ENCODE measurements around the gene CEP128. TPM values are rescaled to one million over a fixed set of nuclear protein-coding genes. Genes with fewer than 3 reads are reported as not detected.

The CEP128 gene
- total RNA-seq, 1 donor from 2014 or later = 18.2 TPM

- peaks cover 1% of the 10 kb centered on the region for H3K36me3 Mint-ChIP-seq (ENCODE audit: low read depth)
- intact Hi-C loops (cut with micrococcal nuclease) = no loop called here
- H3K4me1 Mint-ChIP-seq (ENCODE audit: low read depth) = peaks cover 25% of the 10 kb centered on the region
- H3K27ac Mint-ChIP-seq = peak overlapping the region; percentile 30
- DNase-seq (ENCODE audit: low spot score) = no peak
- peaks cover 15% of the 10 kb centered on the region for H3K27me3 Mint-ChIP-seq (ENCODE audit: insufficient read depth)
- peaks cover 7% of the 10 kb centered on the region for H3K9me3 Mint-ChIP-seq
- H3K4me3 Mint-ChIP-seq = no peak overlapping the region
Measured at GRCh38 chr14:80946187-80946586, 4.6 kb upstream of the CEP128 start.

GRCh38 chr14:80944861-80945617 is 3.5 kb upstream of the CEP128 start:
- peaks cover 1% of the 10 kb centered on the region for H3K36me3 Mint-ChIP-seq (ENCODE audit: low read depth)
- peaks cover 11% of the 10 kb centered on the region for H3K27me3 Mint-ChIP-seq (ENCODE audit: insufficient read depth)
- intact Hi-C loops (cut with micrococcal nuclease) = loop anchor here (5.0 kb wide), 2 partner anchors 358 to 527 kb away; no protein-coding TSS in a partner anchor
- H3K27ac Mint-ChIP-seq = no peak overlapping the region
- no peak overlapping the region for H3K4me3 Mint-ChIP-seq
- no peak for DNase-seq (ENCODE audit: low spot score)
- H3K4me1 Mint-ChIP-seq (ENCODE audit: low read depth) = peaks cover 29% of the 10 kb centered on the region
- peaks cover 7% of the 10 kb centered on the region for H3K9me3 Mint-ChIP-seq

- intact Hi-C loops (cut with micrococcal nuclease) = loop anchor here (1.0 to 5.0 kb wide), 6 partner anchors 11 to 530 kb away; no protein-coding TSS in a partner anchor
- H3K4me1 Mint-ChIP-seq (ENCODE audit: low read depth) = peaks cover 36% of the 10 kb centered on the region
- no peaks in the 10 kb centered on the region for H3K27me3 Mint-ChIP-seq (ENCODE audit: insufficient read depth)
- DNase-seq (ENCODE audit: low spot score) = no peak
- H3K9me3 Mint-ChIP-seq = peaks cover 7% of the 10 kb centered on the region
- H3K36me3 Mint-ChIP-seq (ENCODE audit: low read depth) = peaks cover 1% of the 10 kb centered on the region
- peak overlapping the region; percentile 88 for H3K27ac Mint-ChIP-seq
- H3K4me3 Mint-ChIP-seq = peak overlapping the region; percentile 88
Measured at GRCh38 chr14:80942191-80942600, 658 bp upstream of the CEP128 start.

GRCh38 chr14:80940146-80940545 is 1.4 kb downstream of the CEP128 start:
- intact Hi-C loops (cut with micrococcal nuclease) = loop anchor here (5.0 kb wide), 2 partner anchors 353 to 532 kb away; no protein-coding TSS in a partner anchor
- Mint-ChIP-seq H3K9me3 (no peaks in the 10 kb centered on the region), H3K27me3 (ENCODE audit: insufficient read depth) (no peaks in the 10 kb centered on the region), H3K36me3 (ENCODE audit: low read depth) (peaks cover 5% of the 10 kb centered on the region), H3K4me3 (peak overlapping the region; percentile 49), H3K4me1 (ENCODE audit: low read depth) (peaks cover 26% of the 10 kb centered on the region), H3K27ac (no peak overlapping the region)
- no peak for DNase-seq (ENCODE audit: low spot score)

- Mint-ChIP-seq H3K27ac (no peak overlapping the region), H3K36me3 (ENCODE audit: low read depth) (peaks cover 35% of the 10 kb centered on the region), H3K4me3 (no peak overlapping the region), H3K9me3 (peaks cover 11% of the 10 kb centered on the region), H3K4me1 (ENCODE audit: low read depth) (peaks cover 39% of the 10 kb centered on the region), H3K27me3 (ENCODE audit: insufficient read depth) (no peaks in the 10 kb centered on the region)
- DNase-seq (ENCODE audit: low spot score) = no peak
- intact Hi-C loops (cut with micrococcal nuclease) = no loop called here
Measured at GRCh38 chr14:80933686-80934085, 7.9 kb downstream of the CEP128 start.

- Mint-ChIP-seq H3K27me3 (ENCODE audit: insufficient read depth) (no peaks in the 10 kb centered on the region), H3K36me3 (ENCODE audit: low read depth) (peaks cover 37% of the 10 kb centered on the region), H3K27ac (no peak overlapping the region), H3K9me3 (peaks cover 11% of the 10 kb centered on the region), H3K4me3 (no peak overlapping the region), H3K4me1 (ENCODE audit: low read depth) (peaks cover 40% of the 10 kb centered on the region)
- DNase-seq (ENCODE audit: low spot score) = no peak
- intact Hi-C loops (cut with micrococcal nuclease) = no loop called here
Measured at GRCh38 chr14:80933282-80933681, 8.3 kb downstream of the CEP128 start.

- H3K4me3 Mint-ChIP-seq = peak overlapping the region; percentile 27
- H3K36me3 Mint-ChIP-seq (ENCODE audit: low read depth) = peaks cover 39% of the 10 kb centered on the region
- peaks cover 11% of the 10 kb centered on the region for H3K9me3 Mint-ChIP-seq
- no peaks in the 10 kb centered on the region for H3K27me3 Mint-ChIP-seq (ENCODE audit: insufficient read depth)
- peak; percentile 55 for DNase-seq (ENCODE audit: low spot score)
- H3K4me1 Mint-ChIP-seq (ENCODE audit: low read depth) = peaks cover 58% of the 10 kb centered on the region
- H3K27ac Mint-ChIP-seq = peak overlapping the region; percentile 64
- intact Hi-C loops (cut with micrococcal nuclease) = loop anchor here (1.0 to 2.0 kb wide), 3 partner anchors 11 to 56 kb away; no protein-coding TSS in a partner anchor
Measured at GRCh38 chr14:80930836-80931389, 10.6 kb downstream of the CEP128 start.

- intact Hi-C loops (cut with micrococcal nuclease) = loop anchor here (2.0 kb wide), 1 partner anchor 57 kb away; no protein-coding TSS in a partner anchor
- H3K4me3 Mint-ChIP-seq = no peak overlapping the region
- no peak for DNase-seq (ENCODE audit: low spot score)
- peaks cover 11% of the 10 kb centered on the region for H3K9me3 Mint-ChIP-seq
- peak overlapping the region; percentile 32 for H3K27ac Mint-ChIP-seq
- H3K36me3 Mint-ChIP-seq (ENCODE audit: low read depth) = peaks cover 37% of the 10 kb centered on the region
- H3K4me1 Mint-ChIP-seq (ENCODE audit: low read depth) = peaks cover 66% of the 10 kb centered on the region
- no peaks in the 10 kb centered on the region for H3K27me3 Mint-ChIP-seq (ENCODE audit: insufficient read depth)
Measured at GRCh38 chr14:80930095-80930494, 11.4 kb downstream of the CEP128 start.

- H3K4me1 Mint-ChIP-seq (ENCODE audit: low read depth) = peaks cover 55% of the 10 kb centered on the region
- peaks cover 11% of the 10 kb centered on the region for H3K9me3 Mint-ChIP-seq
- no peak for DNase-seq (ENCODE audit: low spot score)
- intact Hi-C loops (cut with micrococcal nuclease) = no loop called here
- no peaks in the 10 kb centered on the region for H3K27me3 Mint-ChIP-seq (ENCODE audit: insufficient read depth)
- H3K27ac Mint-ChIP-seq = no peak overlapping the region
- no peak overlapping the region for H3K4me3 Mint-ChIP-seq
- peaks cover 28% of the 10 kb centered on the region for H3K36me3 Mint-ChIP-seq (ENCODE audit: low read depth)
Measured at GRCh38 chr14:80927083-80927989, 14.2 kb downstream of the CEP128 start.

- peaks cover 27% of the 10 kb centered on the region for H3K36me3 Mint-ChIP-seq (ENCODE audit: low read depth)
Measured at GRCh38 chr14:80926397-80927082, 15.0 kb downstream of the CEP128 start.

GRCh38 chr14:80924365-80925103 is 17.0 kb downstream of the CEP128 start:
- H3K4me1 Mint-ChIP-seq (ENCODE audit: low read depth) = peaks cover 31% of the 10 kb centered on the region
- peaks cover 18% of the 10 kb centered on the region for H3K36me3 Mint-ChIP-seq (ENCODE audit: low read depth)
- intact Hi-C loops (cut with micrococcal nuclease) = no loop called here
- no peak overlapping the region for H3K4me3 Mint-ChIP-seq
- H3K9me3 Mint-ChIP-seq = no peaks in the 10 kb centered on the region
- H3K27me3 Mint-ChIP-seq (ENCODE audit: insufficient read depth) = no peaks in the 10 kb centered on the region
- no peak for DNase-seq (ENCODE audit: low spot score)
- H3K27ac Mint-ChIP-seq = no peak overlapping the region

More at GRCh38 chr14:80926397-80927082, 15.0 kb downstream of the CEP128 start:
- no peaks in the 10 kb centered on the region for H3K27me3 Mint-ChIP-seq (ENCODE audit: insufficient read depth)
- H3K27ac Mint-ChIP-seq = peak overlapping the region; percentile 1
- intact Hi-C loops (cut with micrococcal nuclease) = no loop called here
- H3K9me3 Mint-ChIP-seq = peaks cover 4% of the 10 kb centered on the region
- DNase-seq (ENCODE audit: low spot score) = no peak
- no peak overlapping the region for H3K4me3 Mint-ChIP-seq
- H3K4me1 Mint-ChIP-seq (ENCODE audit: low read depth) = peaks cover 50% of the 10 kb centered on the region

All from activated T-helper 1 cell treated with anti-CD3 and anti-CD28 coated beads, Interleukin-12 subunit alpha, Interleukin-12 subunit beta, Interleukin-2, Interleukin-4 antibody, amounts not matched to agents 30 ng/mL and 10 ng/mL and 1 ng/mL, durations not matched to agents 14 hours and 24 hours and 36 hours (primary cell).